Measurements from ENCODE around the gene GAPVD1.

- TF ChIP-seq CHD2 (IDR thresholded peaks at IDR 0.05; ENCODE audit: borderline replicate concordance, low read depth, low read length), result no peak
- no peak for TF ChIP-seq SRF (IDR thresholded peaks at IDR 0.05; ENCODE audit: low read depth in 2 of 2, low read length in 2 of 2)
- no peak for TF ChIP-seq MXI1 (IDR thresholded peaks at IDR 0.05; ENCODE audit: low read depth, low read length)
- no peak for TF ChIP-seq POLR2A (IDR thresholded peaks at IDR 0.05; ENCODE audit: low read depth, low read length)
- no peak for TF ChIP-seq RBBP5 (conservative IDR thresholded peaks at IDR 0.05)
- TF ChIP-seq HDGF (IDR thresholded peaks at IDR 0.05), result no peak
- no peak for TF ChIP-seq MTA2 (IDR thresholded peaks at IDR 0.05; ENCODE audit: low read depth)
- TF ChIP-seq EZH2 (IDR thresholded peaks at IDR 0.05; ENCODE audit: borderline replicate concordance, control insufficient read depth, low read depth, low read length), result no peak
- no peak for TF ChIP-seq ESRRA (IDR thresholded peaks at IDR 0.05; ENCODE audit: low read length)
- TF ChIP-seq SIX5 (IDR thresholded peaks at IDR 0.05; ENCODE audit: low read depth, low read length, severe bottlenecking), result no peak
- TF ChIP-seq ZNF274 (IDR thresholded peaks at IDR 0.05; ENCODE audit: insufficient read depth, insufficient read length), result no peak
Measured at GRCh38 chr9:125341566-125341965, 79.9 kb downstream of the GAPVD1 start.

All from GM12878 (cell line).